Ascending aorta (tissue), 2 donors: Measurements from ENCODE around the gene C14orf132. TPM values are rescaled to one million over a fixed set of nuclear protein-coding genes. Genes with fewer than 3 reads are reported as not detected.

Source experiments
- DNase-seq, 2 donors: peaks; one replicate each; pipeline ENCODE4 v3.0.0-alpha.2; 2019; ENCODE audit warnings: low spot score in 2 of 2
- H3K27ac ChIP-seq, 2 donors: fragments of 200-600 bp; sonication (generic); one replicate each; pipeline ENCODE4 v1.5.1; 2016 to 2017; ENCODE audit warnings: mild to moderate bottlenecking in 1 of 2
- H3K27me3 ChIP-seq: fragments of 200-600 bp; sonication (generic); one replicate; pipeline ENCODE4 v1.5.1; 2017
- H3K36me3 ChIP-seq, 2 donors: fragments of 200-600 bp; sonication (generic); one replicate each; pipeline ENCODE4 v1.5.1; 2016
- H3K4me1 ChIP-seq, 2 donors: fragments of 200-600 bp; sonication (generic); one replicate each; pipeline ENCODE4 v1.5.1; 2016 to 2017; ENCODE audit warnings: mild to moderate bottlenecking in 1 of 2
- H3K4me3 ChIP-seq, 2 donors: fragments of 200-600 bp; sonication (generic); one replicate each; pipeline ENCODE4 v1.5.1; 2016 to 2017; ENCODE audit warnings: mild to moderate bottlenecking in 1 of 2
- H3K9me3 ChIP-seq, 2 donors: fragments of 200-600 bp; sonication (generic); one replicate each; pipeline ENCODE4 v1.5.1; 2016
- CTCF ChIP-seq, 3 experiments: fragments of 200-600 bp in 2 of 3; fragments of 450-650 bp in 1 of 3; sonication (generic) in 2 of 3; IDR thresholded peaks; one replicate each; pipeline ENCODE4 v1.5.1; 2016 to 2019; ENCODE audit warnings: antibody characterized with exemption in 3 of 3, mild to moderate bottlenecking in 1 of 3, moderate library complexity in 1 of 3
- intact Hi-C: fragments of 100-400 bp; cut with DNase I; formaldehyde crosslinking; loops from one replicate; pipeline ENCODE4 v1.15.1; 2023
- total RNA-seq: library from RNA; depleted of rRNA; stranded (reverse); fragments of >200 nt; gene quantifications from one replicate; pipeline ENCODE4 v1.1.0, GENCODE V29; 2016

C14orf132 gene
- total RNA-seq, 1 donor from 2014 or later: 23.9 TPM

- TF ChIP-seq CTCF (IDR thresholded peaks at IDR 0.05): no peak
- Histone ChIP-seq H3K27ac (no peak overlapping the region), H3K36me3 (no peaks in the 10 kb centered on the region), H3K4me1 (no peaks in the 10 kb centered on the region), H3K4me3 (no peak overlapping the region), H3K9me3 (no peaks in the 10 kb centered on the region), H3K27me3 (no peaks in the 10 kb centered on the region)
- no peak for DNase-seq
- intact Hi-C loops: no loop called here
These were observed 90.1 kb downstream of the C14orf132 start for GRCh38 chr14:96129128-96129736.

- intact Hi-C loops: no loop called here
These were observed 91.2 kb downstream of the C14orf132 start for GRCh38 chr14:96130391-96130790.

GRCh38 chr14:96130854-96131253 is 91.7 kb downstream of the C14orf132 start:
- no peak overlapping the region for H3K4me3 ChIP-seq
- intact Hi-C loops: no loop called here
- no peak overlapping the region for H3K27ac ChIP-seq
- no peaks in the 10 kb centered on the region for H3K27me3 ChIP-seq
- H3K9me3 ChIP-seq: no peaks in the 10 kb centered on the region
- no peak for TF ChIP-seq CTCF (IDR thresholded peaks at IDR 0.05)
- DNase-seq: no peak
- no peaks in the 10 kb centered on the region for H3K4me1 ChIP-seq
- no peaks in the 10 kb centered on the region for H3K36me3 ChIP-seq

More at GRCh38 chr14:96130391-96130790, 91.2 kb downstream of the C14orf132 start:
- no peak overlapping the region for H3K27ac ChIP-seq
- TF ChIP-seq CTCF (IDR thresholded peaks at IDR 0.05): no peak
- no peak overlapping the region for H3K4me3 ChIP-seq
- no peaks in the 10 kb centered on the region for H3K27me3 ChIP-seq
- no peaks in the 10 kb centered on the region for H3K36me3 ChIP-seq
- H3K9me3 ChIP-seq: no peaks in the 10 kb centered on the region
- no peak for DNase-seq
- no peaks in the 10 kb centered on the region for H3K4me1 ChIP-seq

GRCh38 chr14:96131836-96132235 is 92.7 kb downstream of the C14orf132 start:
- intact Hi-C loops: no loop called here
- Histone ChIP-seq H3K4me1 (no peaks in the 10 kb centered on the region), H3K9me3 (no peaks in the 10 kb centered on the region), H3K27me3 (no peaks in the 10 kb centered on the region), H3K27ac (no peak overlapping the region), H3K36me3 (no peaks in the 10 kb centered on the region), H3K4me3 (no peak overlapping the region)
- no peak for TF ChIP-seq CTCF (IDR thresholded peaks at IDR 0.05)
- DNase-seq: no peak

- no peak for DNase-seq
- H3K4me3 ChIP-seq: no peak overlapping the region
These were observed 95.3 kb downstream of the C14orf132 start for GRCh38 chr14:96134508-96134907.

More at GRCh38 chr14:96134508-96134907, 95.3 kb downstream of the C14orf132 start:
- no peaks in the 10 kb centered on the region for H3K4me1 ChIP-seq
- no peaks in the 10 kb centered on the region for H3K27me3 ChIP-seq
- no peaks in the 10 kb centered on the region for H3K36me3 ChIP-seq
- H3K27ac ChIP-seq: no peak overlapping the region
- intact Hi-C loops: no loop called here
- H3K9me3 ChIP-seq: peaks cover 0 to 15% of the 10 kb centered on the region in 2 donors
- no peak for TF ChIP-seq CTCF (IDR thresholded peaks at IDR 0.05)
